OCI-M2 (cell line): ENCODE results near the gene ANKRD11.
"Not testable (repeated sequence)": the region's sequence is repeated elsewhere in the genome, so short reads cannot be mapped to it uniquely, and the experiment has no call there.

Source experiments
- DNase-seq: peaks from one replicate; lab custom pipeline; 2025; ENCODE audit not compliant: unreplicated experiment; lab: John Stamatoyannopoulos, UW

Gene ANKRD11

DNA sequence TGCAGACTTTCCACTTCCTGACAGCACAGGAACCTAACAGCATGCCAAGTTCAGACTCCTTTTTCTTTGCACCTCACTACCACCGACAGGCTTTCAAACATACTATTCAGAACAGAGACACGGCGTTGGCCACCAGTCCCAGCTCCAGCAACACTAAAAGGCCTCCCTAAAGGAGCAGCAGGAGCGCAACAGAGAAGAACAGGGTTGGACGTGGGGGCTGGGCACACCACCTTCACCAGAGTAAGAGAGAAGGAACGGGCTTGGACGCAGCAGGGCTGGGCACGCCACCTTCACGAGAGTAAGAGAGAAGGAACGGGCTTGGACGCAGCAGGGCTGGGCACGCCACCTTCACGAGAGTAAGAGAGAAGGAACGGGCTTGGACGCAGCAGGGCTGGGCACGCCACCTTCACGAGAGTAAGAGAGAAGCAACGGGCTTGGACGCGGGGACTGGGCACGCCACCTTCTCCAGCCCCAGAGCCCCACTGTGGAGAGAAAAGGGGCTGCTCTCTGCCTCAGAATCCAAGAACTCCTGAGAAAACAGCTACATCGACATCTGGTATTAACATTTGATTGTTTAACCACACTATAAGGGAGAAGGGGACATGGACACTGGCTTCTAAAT is 56.9 kb downstream of the ANKRD11 start:
- not testable (repeated sequence) for DNase-seq

DNA sequence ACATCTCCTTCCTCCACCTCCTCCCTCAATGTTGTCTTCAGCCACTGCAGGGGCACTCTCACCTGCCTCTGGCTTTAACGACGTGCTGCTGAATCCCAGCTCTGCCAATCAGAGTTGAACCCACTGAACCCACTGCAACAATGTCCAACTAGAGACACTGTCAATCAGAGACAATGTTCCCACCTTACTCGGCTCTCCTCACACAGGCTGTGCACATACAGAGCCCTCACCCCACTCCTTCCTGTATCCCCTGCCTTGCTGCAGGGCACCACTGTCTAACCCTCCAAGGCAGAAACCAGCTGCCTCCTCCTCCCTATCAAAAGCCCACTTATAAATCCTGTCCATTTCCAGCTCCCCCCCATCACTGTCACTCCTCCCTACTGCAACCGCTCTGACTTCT is 58.7 kb downstream of the ANKRD11 start:
- DNase-seq: no peak

GRCh38 chr16:89431158-89431584 is 59.2 kb downstream of the ANKRD11 start:
- no peak for DNase-seq

GRCh38 chr16:89430436-89431157 is 59.8 kb downstream of the ANKRD11 start:
- DNase-seq: no peak

DNA sequence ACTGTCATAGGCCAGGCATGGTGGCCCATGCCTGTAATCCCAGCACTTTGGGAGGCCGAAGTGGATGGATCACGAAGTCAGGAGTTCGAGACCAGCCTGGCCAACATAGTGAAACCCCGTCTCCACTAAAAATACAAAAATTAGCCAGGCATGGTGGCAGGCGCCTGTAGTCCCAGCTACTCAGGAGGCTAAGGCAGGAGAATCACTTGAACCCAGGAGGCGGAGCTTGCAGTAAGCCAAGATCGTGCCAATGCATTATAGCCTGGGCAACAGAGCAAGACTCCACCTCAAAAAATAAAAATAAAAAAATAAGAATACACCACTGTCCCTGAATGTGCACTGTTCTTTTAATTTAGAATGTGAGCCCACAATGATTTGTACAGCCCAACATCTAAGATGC is 61.8 kb downstream of the ANKRD11 start:
- not testable (repeated sequence) for DNase-seq

DNA sequence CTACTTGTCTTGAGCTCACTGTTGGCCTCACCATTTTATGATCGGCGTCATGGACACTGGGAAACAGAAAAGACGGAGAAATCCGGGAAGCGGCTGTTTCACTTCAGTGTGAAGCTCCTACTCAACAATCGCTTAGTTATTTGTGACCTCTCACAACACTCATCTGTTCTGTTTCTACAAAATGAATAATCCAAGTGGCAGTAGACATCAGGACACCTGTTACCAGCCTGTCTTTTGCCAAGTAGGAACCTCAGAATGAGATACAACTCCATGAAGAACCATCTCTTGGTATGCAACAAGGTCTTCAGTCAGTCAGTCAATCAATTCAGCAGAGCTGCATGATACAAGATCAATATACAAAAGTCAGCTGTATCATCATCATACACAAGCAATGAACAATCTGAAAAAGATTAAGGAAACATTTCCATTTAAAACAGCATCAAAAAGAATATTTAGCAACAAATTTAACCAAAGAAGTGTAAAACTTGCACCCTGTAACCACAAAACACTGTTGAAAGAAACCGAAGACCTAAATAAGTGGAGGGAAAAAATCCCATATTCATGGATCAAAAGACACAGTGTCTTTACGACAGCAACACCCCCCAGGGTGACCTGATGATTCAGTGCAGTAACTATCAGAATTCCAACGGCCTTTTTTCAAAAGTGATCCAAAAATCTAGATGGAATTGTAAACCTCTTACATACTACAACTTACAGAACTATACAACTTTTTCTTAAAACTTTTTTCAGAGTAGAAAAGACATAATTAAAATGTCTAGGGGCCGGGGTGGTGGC is 63.4 kb downstream of the ANKRD11 start:
- no peak for DNase-seq

DNA sequence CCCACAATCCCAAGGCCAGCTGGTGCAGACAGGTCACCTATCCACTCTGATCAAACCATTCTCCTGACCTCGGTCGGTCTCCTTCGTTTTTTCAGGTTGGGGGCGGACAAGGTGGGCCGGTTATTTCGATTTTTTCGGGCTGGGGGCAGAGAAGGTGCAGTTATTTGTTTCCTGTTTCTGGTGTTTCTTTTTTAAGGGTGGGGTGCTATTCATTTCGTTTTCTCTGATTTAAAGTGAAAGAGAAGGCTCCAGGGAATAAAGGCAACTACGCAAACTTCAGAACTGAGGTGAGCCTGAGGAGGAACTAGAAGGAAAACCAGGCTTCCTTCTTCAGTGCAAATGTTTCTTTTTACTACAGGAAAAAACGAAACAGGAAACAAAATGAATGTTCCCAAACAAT is 64.8 kb downstream of the ANKRD11 start:
- DNase-seq: no peak

- no peak for DNase-seq
These were observed 66.6 kb downstream of the ANKRD11 start for GRCh38 chr16:89423681-89424260.

DNA sequence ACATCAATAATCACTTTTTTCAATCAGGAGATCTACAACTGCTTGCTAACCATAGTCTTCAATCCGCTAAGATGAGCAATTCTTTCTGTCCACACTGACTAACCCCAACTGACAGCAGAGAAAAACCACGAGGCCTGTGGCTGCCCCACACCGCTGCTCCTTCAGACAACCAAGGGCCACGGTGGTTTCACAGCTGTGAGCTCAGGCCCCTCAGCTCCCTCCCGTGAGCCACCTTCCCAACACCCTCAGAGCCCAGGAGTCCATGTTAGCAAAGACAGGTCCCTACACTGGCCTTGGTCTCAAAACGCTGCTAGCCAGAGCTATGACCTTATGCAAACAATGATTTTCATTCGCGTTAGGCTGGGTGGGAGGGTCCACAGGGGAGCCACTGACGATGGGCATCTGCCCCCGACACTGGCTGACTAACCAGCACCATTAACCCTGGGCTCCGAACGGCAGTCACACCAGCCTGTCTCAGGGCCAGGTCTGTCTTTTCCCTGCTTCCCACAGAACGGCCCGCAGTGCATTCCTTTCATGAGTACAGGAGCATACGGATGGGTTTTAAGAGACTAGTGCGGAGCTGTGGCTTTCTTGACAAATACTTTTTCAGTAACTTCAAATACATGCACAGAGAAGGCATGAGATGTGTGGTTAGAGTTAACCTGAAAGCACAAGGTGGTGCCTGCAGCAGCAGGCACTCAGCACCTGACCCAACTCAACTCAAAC is 67.3 kb downstream of the ANKRD11 start:
- DNase-seq: no peak

DNA sequence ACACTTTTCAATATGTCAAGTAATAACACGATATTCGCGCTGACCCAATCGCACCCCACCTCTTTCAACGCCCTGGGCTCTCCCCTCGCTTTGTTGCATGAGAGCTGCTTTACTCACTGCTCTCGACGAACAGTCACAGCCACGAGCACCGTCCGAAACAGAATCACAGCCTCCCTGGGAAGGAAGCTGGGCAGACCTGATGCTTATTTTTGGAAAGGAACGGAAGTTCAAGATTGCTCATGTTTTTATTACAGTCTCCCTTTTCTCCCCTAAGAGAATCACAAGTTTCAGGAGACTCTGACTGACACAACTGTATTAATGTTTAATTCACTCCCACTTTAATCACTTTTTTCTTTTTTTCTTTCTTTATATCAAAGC is 67.8 kb downstream of the ANKRD11 start:
- DNase-seq: no peak

- DNase-seq: not testable (repeated sequence)
These were observed 69.1 kb downstream of the ANKRD11 start for GRCh38 chr16:89421300-89421699.

DNA sequence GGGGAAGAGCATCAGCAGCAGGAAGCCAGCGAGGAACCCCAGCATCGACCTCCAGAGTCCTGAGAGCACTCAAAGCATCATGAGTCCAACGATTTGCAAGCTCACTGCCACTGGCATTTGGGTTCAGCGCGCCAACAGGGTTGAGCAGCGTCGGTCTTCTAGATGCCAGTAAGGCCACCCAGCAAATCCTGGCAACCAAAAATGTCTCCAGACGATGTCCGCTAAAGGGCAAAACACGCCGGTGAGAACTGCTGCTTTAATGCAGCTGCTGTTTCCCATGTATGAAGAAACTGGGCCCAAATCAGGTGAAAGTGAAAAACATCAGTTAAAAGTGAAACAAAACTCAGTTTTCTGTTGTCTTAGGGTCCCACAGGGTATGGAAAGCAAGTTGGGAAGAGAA is 70.2 kb downstream of the ANKRD11 start:
- DNase-seq: no peak

DNA sequence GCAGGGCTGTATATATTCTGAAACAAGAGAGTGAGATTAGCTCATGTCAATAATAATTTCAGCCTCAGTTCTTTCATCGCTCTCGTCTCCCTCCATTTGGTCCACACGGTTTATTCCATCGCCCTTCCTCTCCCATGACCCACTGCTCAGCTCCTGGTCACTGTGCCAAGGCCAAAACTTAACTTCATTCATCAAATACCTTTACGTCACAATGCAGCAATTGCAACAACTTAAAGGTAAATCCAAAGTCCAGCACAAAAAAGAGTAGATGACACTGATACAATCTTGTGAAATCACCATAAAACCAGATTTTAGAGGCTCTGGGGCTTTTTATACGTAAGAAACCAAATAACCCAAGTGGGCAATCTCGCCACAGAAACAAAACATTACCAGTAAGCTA is 72.0 kb downstream of the ANKRD11 start:
- no peak for DNase-seq

- DNase-seq: no peak
These were observed 73.0 kb downstream of the ANKRD11 start for GRCh38 chr16:89417352-89417751.

- no peak for DNase-seq
These were observed 76.4 kb downstream of the ANKRD11 start for GRCh38 chr16:89413811-89414585.

GRCh38 chr16:89412811-89413210 is 77.5 kb downstream of the ANKRD11 start:
- DNase-seq: no peak

GRCh38 chr16:89411335-89411850 is 79.0 kb downstream of the ANKRD11 start:
- no peak for DNase-seq

DNA sequence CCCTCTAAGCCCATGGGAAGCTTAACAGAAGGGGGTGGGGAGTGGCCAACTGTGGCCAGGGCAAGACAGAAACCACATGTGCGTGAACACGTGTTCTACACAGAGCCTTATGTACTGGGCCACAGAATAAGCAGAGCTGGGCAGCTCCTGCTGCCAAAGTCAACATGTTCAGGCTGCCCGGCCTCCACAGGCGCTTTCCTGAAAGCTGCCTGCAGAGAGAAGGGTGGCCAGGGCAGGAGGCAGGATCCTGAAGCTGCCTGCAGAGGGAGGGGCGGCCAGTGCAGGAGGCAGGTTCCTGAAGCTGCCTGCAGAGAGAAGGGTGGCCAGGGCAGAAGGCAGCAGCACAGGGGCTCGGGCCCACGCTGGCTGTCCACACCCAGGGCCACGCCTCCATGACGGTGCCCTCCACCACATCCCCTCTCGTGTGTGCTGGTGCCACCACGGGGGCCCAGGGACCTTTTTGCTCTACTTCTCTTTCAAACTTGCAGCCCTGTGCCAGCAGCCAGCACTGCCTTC is 79.5 kb downstream of the ANKRD11 start:
- DNase-seq: no peak

DNA sequence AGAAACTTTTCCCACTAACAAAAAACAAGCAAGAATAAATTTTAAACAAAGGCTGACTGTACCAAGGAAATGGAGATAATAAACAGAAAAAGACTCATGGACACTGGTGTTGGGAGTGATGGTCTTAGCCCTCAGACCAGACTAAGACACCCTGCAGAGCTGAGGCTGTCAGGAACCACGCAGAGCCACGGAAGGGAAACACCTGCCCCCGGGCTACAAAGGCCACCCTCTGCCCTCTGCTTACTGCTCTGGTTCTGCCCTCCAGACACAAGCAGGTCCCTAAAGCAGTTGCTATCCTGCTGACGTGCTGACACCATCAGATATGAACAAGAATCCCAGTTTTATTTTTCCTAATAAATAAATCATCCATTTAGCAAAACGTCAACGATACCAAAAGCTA is 80.0 kb downstream of the ANKRD11 start:
- DNase-seq: no peak
